ENCODE measurements around the gene FPGS.
"Not testable (repeated sequence)": the region's sequence is repeated elsewhere in the genome, so short reads cannot be mapped to it uniquely, and the experiment has no call there.

The FPGS gene

GRCh38 chr9:127845619-127846018, 42.9 kb downstream of the FPGS start:
- not testable (repeated sequence) for DNase-seq

GRCh38 chr9:127846443-127847177, 43.9 kb downstream of the FPGS start:
- DNase-seq, result no peak

- DNase-seq, result no peak
These were observed 44.5 kb downstream of the FPGS start for GRCh38 chr9:127847178-127847510.

GRCh38 chr9:127847833-127848755, 45.4 kb downstream of the FPGS start:
- DNase-seq, result no peak

- no peak for DNase-seq
These were observed 46.2 kb downstream of the FPGS start for GRCh38 chr9:127848756-127849504.

GRCh38 chr9:127850286-127850830, 47.7 kb downstream of the FPGS start:
- no peak for DNase-seq

GRCh38 chr9:127852829-127853228, 50.1 kb downstream of the FPGS start:
- DNase-seq, result no peak

GRCh38 chr9:127853312-127854183, 50.9 kb downstream of the FPGS start:
- DNase-seq, result no peak

- DNase-seq, result no peak
These were observed 51.6 kb downstream of the FPGS start, which contains the start of gene ENG for GRCh38 chr9:127854184-127854806. Gene ENG (minus strand): TSS chr9:127854658. CDS start chr9:127854355, 303 bp downstream.

GRCh38 chr9:127854960-127855359, 52.3 kb downstream of the FPGS start:
- DNase-seq, result no peak

- no peak for DNase-seq
These were observed 52.8 kb downstream of the FPGS start for GRCh38 chr9:127855522-127855921.

GRCh38 chr9:127856094-127856728, 53.5 kb downstream of the FPGS start:
- DNase-seq, result no peak

GRCh38 chr9:127856729-127857116, 54.0 kb downstream of the FPGS start:
- no peak for DNase-seq

GRCh38 chr9:127857278-127857677, 54.6 kb downstream of the FPGS start:
- no peak for DNase-seq

GRCh38 chr9:127858041-127858512, 55.4 kb downstream of the FPGS start:
- DNase-seq, result no peak

GRCh38 chr9:127860260-127860659, 57.6 kb downstream of the FPGS start:
- DNase-seq, result no peak

GRCh38 chr9:127860779-127861178, 58.1 kb downstream of the FPGS start:
- DNase-seq, result no peak

- DNase-seq, result peak; percentile 33 to 96
These were observed 59.7 kb downstream of the FPGS start for GRCh38 chr9:127862075-127863011.

- no peak for DNase-seq
These were observed 60.5 kb downstream of the FPGS start for GRCh38 chr9:127863191-127863621.

Data from bone marrow (tissue), 2 donors.